ENCODE measurements around the gene ETFA.

The ETFA gene

DNA sequence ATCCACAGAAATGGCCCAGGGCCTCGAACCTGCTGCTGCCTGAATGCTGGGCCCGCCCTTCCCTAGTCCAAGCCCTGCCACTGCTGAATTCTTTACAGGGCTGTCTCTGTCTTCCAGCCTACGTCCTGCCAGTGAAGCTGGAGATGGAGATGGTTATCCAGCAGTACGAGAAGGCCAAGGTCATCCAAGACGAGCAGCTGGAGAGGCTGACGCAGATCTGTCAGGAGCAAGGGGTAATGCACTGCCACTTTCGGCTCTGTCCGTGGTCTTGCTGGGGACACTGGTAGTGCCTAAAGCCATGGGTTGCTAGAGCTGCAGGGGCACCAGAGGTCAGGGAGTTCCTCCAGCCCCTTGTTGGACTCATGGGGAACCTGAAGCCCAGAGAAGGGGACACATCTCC, 135.8 kb downstream of the ETFA start:
- TF ChIP-seq, protein P1, sequence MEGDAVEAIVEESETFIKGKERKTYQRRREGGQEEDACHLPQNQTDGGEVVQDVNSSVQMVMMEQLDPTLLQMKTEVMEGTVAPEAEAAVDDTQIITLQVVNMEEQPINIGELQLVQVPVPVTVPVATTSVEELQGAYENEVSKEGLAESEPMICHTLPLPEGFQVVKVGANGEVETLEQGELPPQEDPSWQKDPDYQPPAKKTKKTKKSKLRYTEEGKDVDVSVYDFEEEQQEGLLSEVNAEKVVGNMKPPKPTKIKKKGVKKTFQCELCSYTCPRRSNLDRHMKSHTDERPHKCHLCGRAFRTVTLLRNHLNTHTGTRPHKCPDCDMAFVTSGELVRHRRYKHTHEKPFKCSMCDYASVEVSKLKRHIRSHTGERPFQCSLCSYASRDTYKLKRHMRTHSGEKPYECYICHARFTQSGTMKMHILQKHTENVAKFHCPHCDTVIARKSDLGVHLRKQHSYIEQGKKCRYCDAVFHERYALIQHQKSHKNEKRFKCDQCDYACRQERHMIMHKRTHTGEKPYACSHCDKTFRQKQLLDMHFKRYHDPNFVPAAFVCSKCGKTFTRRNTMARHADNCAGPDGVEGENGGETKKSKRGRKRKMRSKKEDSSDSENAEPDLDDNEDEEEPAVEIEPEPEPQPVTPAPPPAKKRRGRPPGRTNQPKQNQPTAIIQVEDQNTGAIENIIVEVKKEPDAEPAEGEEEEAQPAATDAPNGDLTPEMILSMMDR (IDR thresholded peaks at IDR 0.05; ENCODE audit: low read depth, low read length, missing control alignments) = no peak
- H3K4me3 ChIP-seq (replicated peaks; ENCODE audit: low read depth, low read length) = no peak overlapping the region
- no peak for DNase-seq (ENCODE audit: extremely low read depth, low read depth)

DNA sequence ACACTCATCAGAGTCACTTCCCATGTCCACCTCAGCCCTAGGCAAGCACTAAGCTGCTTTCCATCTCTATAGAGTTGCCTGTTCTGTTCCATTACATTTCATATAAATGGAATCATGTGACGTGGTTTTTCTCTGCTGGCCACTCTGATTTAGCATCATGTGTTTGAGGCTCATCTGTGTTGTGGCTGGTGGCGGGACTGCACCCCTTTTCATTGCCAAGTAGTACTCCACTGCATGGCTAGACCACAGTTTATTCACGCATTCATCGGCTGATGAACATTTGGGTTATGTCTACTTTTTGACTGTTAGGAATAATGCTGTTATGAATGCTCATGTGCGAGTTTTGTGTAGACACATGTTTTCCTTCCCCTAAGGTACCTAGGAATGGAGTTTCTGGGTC, 136.6 kb downstream of the ETFA start:
- TF ChIP-seq, protein P1 (IDR thresholded peaks at IDR 0.05; ENCODE audit: low read depth, low read length, missing control alignments) = no peak
- H3K4me3 ChIP-seq (replicated peaks; ENCODE audit: low read depth, low read length) = no peak overlapping the region
- no peak for DNase-seq (ENCODE audit: extremely low read depth, low read depth)

DNA sequence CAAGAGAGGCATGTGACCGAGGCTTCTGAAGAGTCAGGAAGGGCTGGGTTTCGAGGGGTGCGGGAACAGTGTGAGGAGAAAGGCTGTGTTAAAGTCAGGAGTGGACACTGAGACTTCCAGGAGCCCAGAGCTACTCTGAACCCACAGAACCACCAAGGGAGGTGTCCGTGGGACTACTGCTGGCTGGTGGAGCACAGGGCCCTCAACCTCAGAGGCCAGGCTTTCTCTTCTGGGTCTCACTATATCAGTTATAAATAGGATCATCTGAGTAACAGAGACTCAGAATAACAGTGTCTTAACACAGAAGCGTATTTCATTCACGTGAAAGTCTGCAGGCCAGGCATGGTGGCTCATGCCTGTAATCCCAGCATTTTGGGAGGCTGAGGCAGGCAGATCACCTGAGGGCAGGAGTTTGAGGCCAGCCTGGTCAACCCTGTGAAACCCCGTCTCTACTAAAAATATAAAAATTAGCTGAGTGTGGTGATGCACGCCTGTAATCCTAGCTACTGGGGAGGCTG, 137.9 kb downstream of the ETFA start:
- no peak for DNase-seq (ENCODE audit: extremely low read depth, low read depth)
- TF ChIP-seq, protein P1 (IDR thresholded peaks at IDR 0.05; ENCODE audit: low read depth, low read length, missing control alignments) = no peak

DNA sequence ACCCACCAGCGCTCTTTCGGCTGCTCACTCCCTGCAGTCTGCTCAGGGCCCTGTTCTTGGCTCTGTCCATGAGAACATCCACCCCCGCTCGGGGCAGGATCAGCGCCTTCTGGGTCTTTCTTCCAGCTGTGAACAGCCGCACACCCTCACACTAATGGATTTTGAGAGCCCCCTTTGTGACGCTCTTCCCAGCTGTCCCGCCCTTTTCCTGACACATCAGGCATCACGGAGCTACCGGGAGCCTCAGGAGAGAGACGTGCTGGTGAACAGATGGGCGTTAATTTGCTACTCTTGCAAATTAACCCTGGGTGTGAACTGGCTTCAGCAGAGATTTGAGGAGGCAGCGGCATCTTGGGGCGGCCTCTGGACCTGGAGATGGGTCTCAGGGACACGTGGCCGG, 138.5 kb downstream of the ETFA start:
- no peak overlapping the region for H3K4me3 ChIP-seq (replicated peaks; ENCODE audit: low read depth, low read length)
- no peak for DNase-seq (ENCODE audit: extremely low read depth, low read depth)
- TF ChIP-seq, protein P1 (IDR thresholded peaks at IDR 0.05; ENCODE audit: low read depth, low read length, missing control alignments) = no peak

More for the DNA sequence above, 137.9 kb downstream of the ETFA start:
- H3K4me3 ChIP-seq (replicated peaks; ENCODE audit: low read depth, low read length) = no peak overlapping the region

DNA sequence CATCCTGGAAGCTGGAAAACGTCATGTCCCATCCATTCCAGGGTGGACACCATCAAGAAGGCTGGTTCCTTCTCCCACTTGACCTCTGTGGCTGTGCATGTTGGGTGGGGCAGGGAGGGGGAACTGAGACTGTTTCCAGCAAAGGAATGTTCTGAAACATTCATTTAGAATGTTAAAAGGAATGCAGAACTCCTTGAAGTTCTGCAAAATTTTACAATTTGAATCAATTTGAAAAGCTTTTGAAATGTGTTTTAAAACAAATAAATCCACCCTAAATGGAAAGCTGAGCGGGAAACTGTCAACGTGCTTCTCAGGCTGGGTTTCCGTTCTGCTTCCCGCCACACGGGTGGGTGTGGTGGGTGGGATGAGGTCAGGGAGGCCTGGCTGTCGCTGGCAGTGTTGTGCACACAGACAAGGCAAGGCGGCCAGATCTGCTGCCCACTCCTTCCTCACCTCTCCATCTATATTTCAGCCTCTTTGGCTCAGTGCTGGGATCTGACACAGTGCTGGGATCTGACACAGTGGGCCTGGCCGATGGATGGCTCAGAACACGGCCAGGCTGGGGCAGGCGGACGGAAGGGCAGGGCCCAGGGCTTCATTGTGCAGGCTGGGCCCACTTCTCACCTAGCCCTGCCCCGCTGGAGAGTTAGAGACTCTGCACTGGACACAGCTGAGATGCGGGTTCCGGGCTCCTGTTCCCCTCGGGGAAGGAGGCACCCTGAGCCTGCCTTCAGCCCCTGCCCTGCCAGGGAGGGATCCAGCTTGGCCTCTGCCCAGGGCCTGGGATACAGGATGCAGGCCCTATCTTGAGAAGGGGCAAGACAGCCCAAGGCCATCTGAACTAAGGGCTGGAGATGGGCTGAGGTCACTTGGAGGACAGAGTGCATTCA, 141.1 kb downstream of the ETFA start:
- TF ChIP-seq, protein P1 (IDR thresholded peaks at IDR 0.05; ENCODE audit: low read depth, low read length, missing control alignments) = no peak
- no peak for DNase-seq (ENCODE audit: extremely low read depth, low read depth)

DNA sequence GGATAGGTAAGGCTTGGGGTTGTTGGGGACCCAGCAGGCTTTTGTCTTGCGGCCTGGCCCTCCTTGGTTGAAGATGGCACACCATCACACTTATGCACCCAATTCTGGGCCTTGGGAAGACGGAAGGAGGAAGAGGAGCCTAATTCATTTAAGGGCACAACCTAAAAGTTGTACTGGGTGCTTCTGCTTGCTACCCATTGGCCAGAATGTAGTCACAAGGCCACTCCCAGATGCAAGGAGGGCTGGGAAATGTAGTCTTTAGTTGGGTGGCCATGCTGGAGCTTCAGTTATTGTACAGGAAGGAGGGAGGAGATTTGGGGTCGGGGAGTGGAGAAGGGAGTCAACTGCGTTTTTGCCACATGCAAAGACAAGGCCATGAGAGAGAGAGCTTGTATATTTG, 142.3 kb downstream of the ETFA start:
- H3K4me3 ChIP-seq (replicated peaks; ENCODE audit: low read depth, low read length) = no peak overlapping the region
- TF ChIP-seq, protein P1 (IDR thresholded peaks at IDR 0.05; ENCODE audit: low read depth, low read length, missing control alignments) = no peak
- DNase-seq (ENCODE audit: extremely low read depth, low read depth) = no peak

More for the DNA sequence above, 141.1 kb downstream of the ETFA start:
- no peak overlapping the region for H3K4me3 ChIP-seq (replicated peaks; ENCODE audit: low read depth, low read length)

All from HFF-Myc (cell line).